K562 (cell line): Measurements from ENCODE around the gene KHDRBS2. TPM values are rescaled to one million over a fixed set of nuclear protein-coding genes. Genes with fewer than 3 reads are reported as not detected.

ENCODE experiments used
- ATAC-seq: fragments of 200-7000 bp; cut with Tn5 transposase; 3 replicates; pipeline ENCODE4 v1.9.1; 2020; ENCODE audit warnings: moderate library complexity
- BruUV-seq: library from RNA; stranded (reverse); fragments of 400-500 nt; replicated peaks from 2 replicates; lab custom pipeline; 2021; lab: Mats Ljungman, UMichigan
- CTCF ChIA-PET: fragments of 300-600 bp; formaldehyde crosslinking; extraction: SDS; loops from one replicate; lab custom pipeline; 2021; ENCODE audit warnings: low intra/inter-chr PET ratio; lab: Yijun Ruan, JAX
- POLR2A ChIA-PET: fragments of 300-600, 350-650 bp; sonication (Branson Sonifier 250); formaldehyde crosslinking; extraction: SDS; loops from one replicate; lab custom pipeline; 2021; ENCODE audit warnings: antibody characterized with exemption, inconsistent platforms; lab: Yijun Ruan, JAX
- DNase-seq, 4 experiments: peaks; one replicate each; pipeline versions ENCODE4 v3.0.0 to v3.0.0-alpha.2; 2011 to 2018; ENCODE audit warnings: low spot score in 3 of 4, mixed read lengths in 3 of 4; ENCODE audit errors: extremely low read depth in 1 of 4
- FAIRE-seq: peaks from 2 replicates; lab custom pipeline; 2011; peaks lifted over from hg19 to GRCh38; lab: Jason Lieb, UNC
- H2AFZ ChIP-seq: 2 replicates; pipeline ENCODE4 v1.6.0; 2011; ENCODE audit warnings: low read depth, low read length, control low read depth, inconsistent platforms
- H3K27ac ChIP-seq: fragments of 200-600 bp; 3 replicates; pipeline ENCODE4 v1.8.0; 2011; ENCODE audit warnings: low read depth, mild to moderate bottlenecking, control low read depth, inconsistent platforms, low read length, moderate library complexity, mixed read lengths; ENCODE audit errors: extremely low read depth
- H3K27me3 ChIP-seq, 2 experiments: fragments of 300-600 bp in 1 of 2; 2 replicates in 1 of 2; 3 replicates in 1 of 2; pipeline versions ENCODE4 v1.6.0 to v1.8.0; 2011; ENCODE audit warnings: inconsistent platforms in 2 of 2, low read length in 2 of 2, mild to moderate bottlenecking in 1 of 2, mixed read lengths in 1 of 2, moderate library complexity in 1 of 2; ENCODE audit not compliant: control insufficient read depth in 2 of 2, insufficient read depth in 2 of 2
- H3K36me3 ChIP-seq: fragments of 300-600 bp; 3 replicates; pipeline ENCODE4 v1.8.0; 2011; ENCODE audit warnings: mild to moderate bottlenecking, low read length, inconsistent platforms; ENCODE audit not compliant: control insufficient read depth, insufficient read depth
- H3K4me1 ChIP-seq, 2 experiments: fragments of 200-600 bp in 1 of 2; replicated peaks in 1 of 2; 2 replicates in 1 of 2; 3 replicates in 1 of 2; pipeline versions ENCODE4 v1.5.1 to v1.8.0; 2011; ENCODE audit warnings: inconsistent platforms in 2 of 2, low read length in 2 of 2, mild to moderate bottlenecking in 1 of 2, mixed read lengths in 1 of 2, moderate library complexity in 1 of 2; ENCODE audit not compliant: control insufficient read depth in 2 of 2, insufficient read depth in 2 of 2
- H3K4me2 ChIP-seq: 2 replicates; pipeline ENCODE4 v1.6.1; 2011; ENCODE audit warnings: low read length, control low read depth, inconsistent platforms, mixed read lengths; ENCODE audit not compliant: insufficient read depth
- H3K4me3 ChIP-seq: fragments of 200-600 bp; sonication (generic), shearing (Covaris generic); 2 replicates; pipeline ENCODE4 v1.5.1; 2016; ENCODE audit warnings: control low read depth, inconsistent platforms
- H3K79me2 ChIP-seq: fragments of 200-600 bp; 3 replicates; pipeline ENCODE4 v1.8.0; 2011; ENCODE audit warnings: low read length, inconsistent platforms; ENCODE audit not compliant: control insufficient read depth, insufficient read depth
- H3K9ac ChIP-seq, 2 experiments: 2 replicates each; pipeline versions ENCODE4 v1.6.0 to v1.6.1; 2011; ENCODE audit warnings: low read depth in 2 of 2, low read length in 2 of 2, control low read depth in 1 of 2, inconsistent platforms in 1 of 2, mild to moderate bottlenecking in 1 of 2, mixed read lengths in 1 of 2; ENCODE audit not compliant: insufficient read depth in 1 of 2
- H3K9me1 ChIP-seq: one replicate; pipeline ENCODE4 v1.6.0; 2011; ENCODE audit warnings: inconsistent platforms, mild to moderate bottlenecking, low read length, moderate library complexity; ENCODE audit not compliant: control insufficient read depth, insufficient read depth
- H3K9me3 ChIP-seq: replicated peaks from 2 replicates; pipeline ENCODE4 v1.5.1; 2011; ENCODE audit warnings: low read depth, low read length, inconsistent platforms; ENCODE audit not compliant: control insufficient read depth, insufficient read depth
- H4K20me1 ChIP-seq: replicated peaks from 2 replicates; pipeline ENCODE4 v1.6.1; 2011; ENCODE audit warnings: low read length, inconsistent platforms, mixed read lengths; ENCODE audit not compliant: control insufficient read depth, insufficient read depth
- ARID1B ChIP-seq: fragments of 450-650 bp; IDR thresholded peaks from 2 replicates; pipeline ENCODE4 v1.6.1; 2016; ENCODE audit warnings: antibody characterized with exemption, mild to moderate bottlenecking, inconsistent platforms
- ETV5 ChIP-seq: sonication (generic); formaldehyde crosslinking; IDR thresholded peaks from 2 replicates; pipeline ENCODE4 v1.4.0; 2020; ENCODE audit warnings: low read depth, mild to moderate bottlenecking, missing genetic modification reagents
- FOXP1 ChIP-seq: sonication (generic); formaldehyde crosslinking; IDR thresholded peaks from 2 replicates; pipeline ENCODE4 v1.8.0; 2022; ENCODE audit warnings: mild to moderate bottlenecking, missing genetic modification reagents
- HNRNPH1 ChIP-seq: fragments of 200-400 bp; formaldehyde crosslinking; optimal IDR thresholded peaks from 2 replicates; pipeline ENCODE3; 2017; ENCODE audit warnings: low read depth, mild to moderate bottlenecking, low read length, moderate library complexity
- KAT7 ChIP-seq: sonication (generic); formaldehyde crosslinking; IDR thresholded peaks from 2 replicates; pipeline ENCODE4 v1.8.0; 2022; ENCODE audit warnings: missing genetic modification reagents, mild to moderate bottlenecking, borderline replicate concordance
- NR1H2 ChIP-seq: sonication (generic); formaldehyde crosslinking; IDR thresholded peaks from 2 replicates; pipeline ENCODE4 v1.4.0; 2020; ENCODE audit warnings: mild to moderate bottlenecking, missing genetic modification reagents
- PHF8 ChIP-seq: fragments of 200-600 bp; sonication (generic); IDR thresholded peaks from 2 replicates; pipeline ENCODE4 v1.6.1; 2012; ENCODE audit warnings: mixed run types, mild to moderate bottlenecking, inconsistent platforms, low read length, moderate library complexity, borderline replicate concordance
- RHOXF2B ChIP-seq: fragments of 250-450 bp; sonication (Bioruptor Pico); conservative IDR thresholded peaks from 2 replicates; pipeline ENCODE4 v1.5.1; 2021
- TCF3 ChIP-seq: sonication (generic); formaldehyde crosslinking; IDR thresholded peaks from 2 replicates; pipeline ENCODE4 v1.4.0; 2020; ENCODE audit warnings: mild to moderate bottlenecking, missing genetic modification reagents
- ZBTB7A ChIP-seq: IDR thresholded peaks from 2 replicates; pipeline ENCODE4 v1.6.1; 2011; ENCODE audit warnings: low read depth, mild to moderate bottlenecking, low read length, moderate library complexity, borderline replicate concordance; ENCODE audit not compliant: control insufficient read depth
- ZFP1 ChIP-seq: fragments of 450-650 bp; formaldehyde crosslinking; IDR thresholded peaks from 2 replicates; pipeline ENCODE4 v1.4.0; 2020; ENCODE audit warnings: mild to moderate bottlenecking, mixed read lengths
- WGBS: fragments of 100-300 bp; shearing (Covaris generic); methylation state at CpG from one replicate; pipeline ENCODE4 v1.1.6; 2016; ENCODE audit warnings: low coverage, mixed read lengths; ENCODE audit not compliant: insufficient coverage; ENCODE audit errors: missing lambda C conversion rate; 5-methylcytosine and 5-hydroxymethylcytosine counted together
- in situ Hi-C: fragments of 300-500 bp; cut with MboI; formaldehyde crosslinking; loops from 4 replicates; pipeline ENCODE4 v1.15.0; 2018; ENCODE audit warnings: inconsistent platforms, mixed read lengths
- intact Hi-C: fragments of 100-400 bp; cut with micrococcal nuclease; formaldehyde crosslinking; loops from 2 replicates; pipeline ENCODE4 v1.14.2; 2022
- polyA plus RNA-seq, 8 experiments: library from polyadenylated mRNA; depleted of rRNA in 4 of 8; stranded (reverse) in 5 of 8; unstranded in 3 of 8; fragments of >200 nt; fragmentation: Nextera tagmentation in 2 of 8; fragmentation: Illumina TruSeq in 1 of 8; extraction: Ambion mirVana in 2 of 8; extraction: Trizol in 1 of 8; gene quantifications; 2 replicates each; pipeline versions ENCODE4 v1.2.1 to v1.2.3, GENCODE V29; 2011 to 2014; ENCODE audit warnings: inconsistent platforms in 1 of 8, missing spikeins in 1 of 8
- total RNA-seq, 7 experiments: library from RNA; depleted of rRNA in 6 of 7; stranded (reverse); fragments of >200 nt in 6 of 7; fragmentation: Illumina TruSeq in 2 of 7; extraction: Trizol in 2 of 7; gene quantifications; 2 replicates each; pipeline versions ENCODE4 v1.2.1 to v1.2.3, GENCODE V29; 2011 to 2021; ENCODE audit warnings: low replicate concordance in 1 of 7
- TF ChIP-seq, protein P1 (sequence below): fragments of 450-650 bp; IDR thresholded peaks from 2 replicates; pipeline ENCODE4 v1.6.1; 2017; ENCODE audit warnings: antibody characterized with exemption
- TF ChIP-seq, protein P2 (sequence below): fragments of 450-650 bp; formaldehyde crosslinking; IDR thresholded peaks from 2 replicates; pipeline ENCODE4 v1.4.0; 2020; ENCODE audit warnings: mild to moderate bottlenecking, moderate library complexity
- TF ChIP-seq, protein P3 (sequence below): fragments of 450-650 bp; conservative IDR thresholded peaks from 2 replicates; pipeline ENCODE4 v1.6.1; 2016; ENCODE audit warnings: missing genetic modification characterization, low read depth, mild to moderate bottlenecking, missing compliant biosample characterization, moderate library complexity

The KHDRBS2 gene
- total and polyA plus RNA-seq, 9 of the 15 experiments (the other 6 are each of a cell fraction or from before 2014, with no cell fraction given), result not detected

DNA sequence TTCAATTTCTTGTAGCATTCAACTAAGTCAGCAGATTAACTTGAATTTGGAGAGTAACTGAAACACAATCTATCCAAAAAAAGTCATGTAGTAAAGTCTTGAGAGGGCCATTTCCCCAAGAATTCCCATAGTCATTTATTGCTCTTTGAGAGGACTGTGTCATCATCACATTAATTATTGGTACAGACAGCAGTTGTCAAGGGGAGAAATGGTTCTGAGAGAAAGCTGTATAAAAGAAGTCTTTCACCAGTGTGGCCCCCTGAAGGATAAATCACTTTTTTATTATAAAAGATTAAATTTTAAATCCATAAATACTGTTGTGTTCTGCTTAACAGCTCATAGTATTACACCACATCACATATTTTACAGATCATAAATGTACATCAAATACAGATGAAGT is 111.5 kb downstream of the KHDRBS2 start (continued):
- TF ChIP-seq TCF3, result no peak
- TF ChIP-seq, all 486 proteins: peak for 0

DNA sequence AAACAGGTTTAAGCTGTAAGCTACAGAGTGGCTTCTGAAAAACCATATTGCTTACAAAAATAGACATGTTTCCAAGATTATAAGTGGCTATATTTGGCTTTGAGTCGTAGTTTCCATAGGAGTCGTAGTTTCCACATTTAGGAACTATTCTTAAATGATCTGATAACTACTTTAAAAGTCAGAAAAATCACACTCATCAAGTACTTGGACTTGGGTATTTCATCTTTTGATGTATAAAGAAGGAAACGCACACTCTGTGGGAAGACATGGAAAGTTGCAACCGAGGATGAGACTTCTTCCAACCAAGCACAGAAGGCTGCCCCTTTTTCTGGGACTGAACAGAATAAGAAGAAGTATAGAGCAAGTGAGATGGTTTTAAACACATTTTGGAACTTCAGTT is 118.3 kb downstream of the KHDRBS2 start:
- Histone ChIP-seq H3K79me2 (no peaks in the 10 kb centered on the region), H4K20me1 (no peaks in the 10 kb centered on the region), H2AFZ (no peak overlapping the region), H3K9ac (no peak overlapping the region), H3K4me3 (no peak overlapping the region), H3K27ac (no peak overlapping the region), H3K9me3 (no peaks in the 10 kb centered on the region), H3K4me2 (no peak overlapping the region)
- POLR2A ChIA-PET, result no interaction called here
- intact Hi-C loops (no loop called here), in situ Hi-C loops (no loop called here)
- CTCF ChIA-PET, result no interaction called here
- TF ChIP-seq HNRNPH1 (no peak), ZBTB7A (no peak), NR1H2 (CRISPR knock-in tag) (no peak), FOXP1 (no peak), PHF8 (no peak), ZFP1 (no peak), ETV5 (CRISPR knock-in tag) (no peak), ARID1B (no peak), KAT7 (CRISPR knock-in tag) (no peak), RHOXF2B (no peak)
- TF ChIP-seq, protein P1, sequence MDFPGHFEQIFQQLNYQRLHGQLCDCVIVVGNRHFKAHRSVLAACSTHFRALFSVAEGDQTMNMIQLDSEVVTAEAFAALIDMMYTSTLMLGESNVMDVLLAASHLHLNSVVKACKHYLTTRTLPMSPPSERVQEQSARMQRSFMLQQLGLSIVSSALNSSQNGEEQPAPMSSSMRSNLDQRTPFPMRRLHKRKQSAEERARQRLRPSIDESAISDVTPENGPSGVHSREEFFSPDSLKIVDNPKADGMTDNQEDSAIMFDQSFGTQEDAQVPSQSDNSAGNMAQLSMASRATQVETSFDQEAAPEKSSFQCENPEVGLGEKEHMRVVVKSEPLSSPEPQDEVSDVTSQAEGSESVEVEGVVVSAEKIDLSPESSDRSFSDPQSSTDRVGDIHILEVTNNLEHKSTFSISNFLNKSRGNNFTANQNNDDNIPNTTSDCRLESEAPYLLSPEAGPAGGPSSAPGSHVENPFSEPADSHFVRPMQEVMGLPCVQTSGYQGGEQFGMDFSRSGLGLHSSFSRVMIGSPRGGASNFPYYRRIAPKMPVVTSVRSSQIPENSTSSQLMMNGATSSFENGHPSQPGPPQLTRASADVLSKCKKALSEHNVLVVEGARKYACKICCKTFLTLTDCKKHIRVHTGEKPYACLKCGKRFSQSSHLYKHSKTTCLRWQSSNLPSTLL, result no peak
- TF ChIP-seq, protein P2, sequence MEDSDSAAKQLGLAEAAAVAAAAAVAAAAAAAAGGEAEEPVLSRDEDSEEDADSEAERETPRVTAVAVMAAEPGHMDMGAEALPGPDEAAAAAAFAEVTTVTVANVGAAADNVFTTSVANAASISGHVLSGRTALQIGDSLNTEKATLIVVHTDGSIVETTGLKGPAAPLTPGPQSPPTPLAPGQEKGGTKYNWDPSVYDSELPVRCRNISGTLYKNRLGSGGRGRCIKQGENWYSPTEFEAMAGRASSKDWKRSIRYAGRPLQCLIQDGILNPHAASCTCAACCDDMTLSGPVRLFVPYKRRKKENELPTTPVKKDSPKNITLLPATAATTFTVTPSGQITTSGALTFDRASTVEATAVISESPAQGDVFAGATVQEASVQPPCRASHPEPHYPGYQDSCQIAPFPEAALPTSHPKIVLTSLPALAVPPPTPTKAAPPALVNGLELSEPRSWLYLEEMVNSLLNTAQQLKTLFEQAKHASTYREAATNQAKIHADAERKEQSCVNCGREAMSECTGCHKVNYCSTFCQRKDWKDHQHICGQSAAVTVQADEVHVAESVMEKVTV (CRISPR knock-in tag), result no peak
- TF ChIP-seq, protein P3, sequence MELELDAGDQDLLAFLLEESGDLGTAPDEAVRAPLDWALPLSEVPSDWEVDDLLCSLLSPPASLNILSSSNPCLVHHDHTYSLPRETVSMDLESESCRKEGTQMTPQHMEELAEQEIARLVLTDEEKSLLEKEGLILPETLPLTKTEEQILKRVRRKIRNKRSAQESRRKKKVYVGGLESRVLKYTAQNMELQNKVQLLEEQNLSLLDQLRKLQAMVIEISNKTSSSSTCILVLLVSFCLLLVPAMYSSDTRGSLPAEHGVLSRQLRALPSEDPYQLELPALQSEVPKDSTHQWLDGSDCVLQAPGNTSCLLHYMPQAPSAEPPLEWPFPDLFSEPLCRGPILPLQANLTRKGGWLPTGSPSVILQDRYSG (tag), result no peak
- TF ChIP-seq, all 486 proteins: peak for 0
- BruUV-seq, result no TSS peak
- FAIRE-seq (no peak), DNase-seq (no peak), ATAC-seq (no peak)
- Histone ChIP-seq H3K27me3 (no peaks in the 10 kb centered on the region), H3K9me1 (no peaks in the 10 kb centered on the region), H3K36me3 (no peaks in the 10 kb centered on the region), H3K4me1 (no peaks in the 10 kb centered on the region)
- WGBS, result 0% methylated on average over 4 of the region's 4 CpGs
